HCT116 (cell line): ENCODE results near the gene ELF2.

Source experiments
- CEBPB ChIP-seq: IDR thresholded peaks from 2 replicates; pipeline ENCODE4 v1.6.1; 2012; ENCODE audit warnings: low read depth
- CTCF ChIP-seq, 3 experiments: fragments of 200-600 bp in 1 of 3; sonication (generic) in 1 of 3; IDR thresholded peaks in 2 of 3; conservative IDR thresholded peaks in 1 of 3; 2 replicates each; pipeline ENCODE4 v1.5.1; 2012 to 2017; ENCODE audit warnings: low read depth in 2 of 3, low read length in 2 of 3, antibody characterized with exemption in 1 of 3, borderline replicate concordance in 1 of 3, control low read depth in 1 of 3, mild to moderate bottlenecking in 1 of 3, mixed read lengths in 1 of 3, mixed run types in 1 of 3, moderate library complexity in 1 of 3; ENCODE audit not compliant: insufficient read depth in 1 of 3
- EZH2 ChIP-seq: fragments of 200-600 bp; sonication (generic); IDR thresholded peaks from 2 replicates; pipeline ENCODE4 v1.6.1; 2017; ENCODE audit warnings: antibody characterized with exemption, mixed run types
- POLR2A ChIP-seq: IDR thresholded peaks from 2 replicates; pipeline ENCODE4 v1.7.0; 2011; ENCODE audit warnings: borderline replicate concordance; ENCODE audit not compliant: insufficient read depth, insufficient read length; ENCODE audit errors: extremely low read depth
- ZFX ChIP-seq: fragments of 450-650 bp; IDR thresholded peaks from 2 replicates; pipeline ENCODE4 v1.6.1; 2017
- TF ChIP-seq, protein P1 (sequence below): IDR thresholded peaks from 2 replicates; pipeline ENCODE4 v1.6.1; 2011; ENCODE audit warnings: mild to moderate bottlenecking, low read length, moderate library complexity; ENCODE audit not compliant: insufficient replicate concordance; ENCODE audit errors: extremely low read depth

DNA sequence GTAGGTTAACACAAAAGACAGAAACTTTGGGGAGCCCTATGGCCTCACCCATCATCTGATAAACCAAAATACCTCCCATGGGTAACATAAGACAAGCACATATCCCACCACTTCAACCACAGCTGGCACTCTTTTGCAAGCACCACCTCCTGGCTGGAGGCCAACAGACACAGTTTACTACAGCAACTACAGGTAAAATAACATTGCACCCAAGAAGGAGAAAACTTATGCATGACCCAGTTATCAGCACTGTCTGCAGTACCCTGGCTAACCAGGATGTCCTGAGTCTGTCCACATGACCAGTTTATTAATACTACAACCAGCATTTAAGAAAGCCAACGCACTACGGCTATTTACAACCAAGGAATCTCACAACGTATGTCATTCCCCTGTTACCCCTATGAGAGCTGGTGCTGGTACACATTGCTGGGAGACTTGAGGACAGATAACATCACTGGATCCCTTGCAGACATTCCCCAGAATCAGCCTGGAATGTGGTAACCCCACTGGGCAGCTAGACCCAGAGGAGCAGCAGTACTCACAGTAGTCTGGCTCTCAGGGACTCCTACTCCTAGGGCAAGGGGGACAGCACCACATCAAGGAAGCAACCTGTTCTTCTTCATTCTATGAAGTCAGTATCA is 32.0 kb downstream of the ELF2 start:
- TF ChIP-seq ZFX = no peak
- TF ChIP-seq CTCF (IDR thresholded peaks at IDR 0.05 in 2 of 3, conservative IDR thresholded peaks at IDR 0.05 in 1 of 3; ENCODE audit: borderline replicate concordance in 1 of 3, insufficient read depth in 1 of 3, low read depth in 2 of 3, low read length in 2 of 3) = no peak
- TF ChIP-seq CEBPB = no peak
- no peak for TF ChIP-seq POLR2A
- no peak for TF ChIP-seq EZH2
- TF ChIP-seq, protein P1, sequence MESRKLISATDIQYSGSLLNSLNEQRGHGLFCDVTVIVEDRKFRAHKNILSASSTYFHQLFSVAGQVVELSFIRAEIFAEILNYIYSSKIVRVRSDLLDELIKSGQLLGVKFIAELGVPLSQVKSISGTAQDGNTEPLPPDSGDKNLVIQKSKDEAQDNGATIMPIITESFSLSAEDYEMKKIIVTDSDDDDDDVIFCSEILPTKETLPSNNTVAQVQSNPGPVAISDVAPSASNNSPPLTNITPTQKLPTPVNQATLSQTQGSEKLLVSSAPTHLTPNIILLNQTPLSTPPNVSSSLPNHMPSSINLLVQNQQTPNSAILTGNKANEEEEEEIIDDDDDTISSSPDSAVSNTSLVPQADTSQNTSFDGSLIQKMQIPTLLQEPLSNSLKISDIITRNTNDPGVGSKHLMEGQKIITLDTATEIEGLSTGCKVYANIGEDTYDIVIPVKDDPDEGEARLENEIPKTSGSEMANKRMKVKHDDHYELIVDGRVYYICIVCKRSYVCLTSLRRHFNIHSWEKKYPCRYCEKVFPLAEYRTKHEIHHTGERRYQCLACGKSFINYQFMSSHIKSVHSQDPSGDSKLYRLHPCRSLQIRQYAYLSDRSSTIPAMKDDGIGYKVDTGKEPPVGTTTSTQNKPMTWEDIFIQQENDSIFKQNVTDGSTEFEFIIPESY = no peak
